Keratinocyte (primary cell): ENCODE results near the gene TNNT2. TPM values are rescaled to one million over a fixed set of nuclear protein-coding genes. Genes with fewer than 3 reads are reported as not detected.

ENCODE experiments used
- DNase-seq: peaks from one replicate; pipeline ENCODE4 v3.0.0-alpha.2; 2011; ENCODE audit warnings: low read depth, missing footprints, low spot score
- FAIRE-seq: peaks from 2 replicates; lab custom pipeline; 2011; peaks lifted over from hg19 to GRCh38; lab: Jason Lieb, UNC
- H2AFZ ChIP-seq: 2 replicates; pipeline ENCODE4 v1.6.0; 2012; ENCODE audit warnings: low read length, control low read depth, inconsistent platforms; ENCODE audit not compliant: control insufficient read depth
- H3K27ac ChIP-seq: 2 replicates; pipeline ENCODE4 v1.5.1; 2011; ENCODE audit warnings: low read length; ENCODE audit not compliant: control insufficient read depth, insufficient read depth
- H3K27me3 ChIP-seq: 3 replicates; pipeline ENCODE4 v1.6.0; 2011; ENCODE audit warnings: low read length; ENCODE audit not compliant: control insufficient read depth, insufficient read depth; ENCODE audit errors: extremely low read depth
- H3K36me3 ChIP-seq, 2 experiments: 2 replicates in 1 of 2; 3 replicates in 1 of 2; pipeline ENCODE4 v1.5.1; 2011; ENCODE audit warnings: low read length in 2 of 2, mild to moderate bottlenecking in 1 of 2; ENCODE audit not compliant: control insufficient read depth in 2 of 2, insufficient read depth in 2 of 2; ENCODE audit errors: extremely low read depth in 1 of 2
- H3K4me1 ChIP-seq: 3 replicates; pipeline ENCODE4 v1.5.1; 2011; ENCODE audit warnings: low read length; ENCODE audit not compliant: control insufficient read depth, insufficient read depth; ENCODE audit errors: extremely low read depth
- H3K4me2 ChIP-seq: 3 replicates; pipeline ENCODE4 v1.6.0; 2011; ENCODE audit warnings: low read depth, low read length; ENCODE audit not compliant: control insufficient read depth, insufficient read depth; ENCODE audit errors: extremely low read depth
- H3K4me3 ChIP-seq, 3 experiments: fragments of 200-600 bp in 1 of 3; sonication (generic) in 1 of 3; 2 replicates in 2 of 3; 3 replicates in 1 of 3; pipeline ENCODE4 v1.5.1; 2011 to 2016; ENCODE audit warnings: low read length in 3 of 3, mild to moderate bottlenecking in 3 of 3, control low read depth in 2 of 3, inconsistent platforms in 1 of 3, low read depth in 1 of 3, mixed read lengths in 1 of 3, mixed run types in 1 of 3, moderate library complexity in 1 of 3; ENCODE audit not compliant: control insufficient read depth in 2 of 3, insufficient read depth in 2 of 3; ENCODE audit errors: extremely low read depth in 1 of 3
- H3K79me2 ChIP-seq: 2 replicates; pipeline ENCODE4 v1.6.0; 2012; ENCODE audit warnings: low read length; ENCODE audit not compliant: control insufficient read depth, insufficient read depth
- H3K9ac ChIP-seq: 3 replicates; pipeline ENCODE4 v1.6.0; 2011; ENCODE audit warnings: low read length; ENCODE audit not compliant: control insufficient read depth, insufficient read depth; ENCODE audit errors: extremely low read depth
- H3K9me1 ChIP-seq: 3 replicates; pipeline ENCODE4 v1.6.0; 2011; ENCODE audit warnings: low read length; ENCODE audit not compliant: control insufficient read depth, insufficient read depth; ENCODE audit errors: extremely low read depth
- H3K9me3 ChIP-seq: 2 replicates; pipeline ENCODE4 v1.5.1; 2012; ENCODE audit warnings: low read depth, low read length; ENCODE audit not compliant: control insufficient read depth
- H4K20me1 ChIP-seq: 3 replicates; pipeline ENCODE4 v1.6.0; 2011; ENCODE audit warnings: low read length; ENCODE audit not compliant: control insufficient read depth, insufficient read depth; ENCODE audit errors: extremely low read depth
- CTCF ChIP-seq, 3 experiments: IDR thresholded peaks in 1 of 3; conservative IDR thresholded peaks in 1 of 3; optimal IDR thresholded peaks in 1 of 3; 2 replicates in 2 of 3; 3 replicates in 1 of 3; pipeline versions ENCODE3 to v1.5.1; 2011; ENCODE audit warnings: low read length in 3 of 3, mild to moderate bottlenecking in 3 of 3, moderate library complexity in 2 of 3, control low read depth in 1 of 3, inconsistent platforms in 1 of 3; ENCODE audit not compliant: insufficient read depth in 2 of 3; ENCODE audit errors: extremely low read depth in 1 of 3
- EZH2 ChIP-seq: IDR thresholded peaks from one replicate; pipeline ENCODE4 v1.6.1; 2012; ENCODE audit warnings: inconsistent platforms, mild to moderate bottlenecking, low read length, moderate library complexity
- dilution Hi-C: fragments of 300-500 bp; cut with MboI; formaldehyde crosslinking; loops from one replicate; pipeline ENCODE4 v1.7.0; 2020; ENCODE audit warnings: low sequenced_read_pairs; ENCODE audit not compliant: extremely low pct_ligation_motif_present
- polyA plus RNA-seq, 5 experiments: library from polyadenylated mRNA; depleted of rRNA in 3 of 5; stranded (reverse) in 3 of 5; stranded (forward) in 1 of 5; unstranded in 1 of 5; fragments of >200 nt; gene quantifications; 1 replicate in 1 of 5; 2 replicates in 3 of 5; 3 replicates in 1 of 5; pipeline versions ENCODE4 v1.2.1 to v1.2.3, GENCODE V29; 2011 to 2012; ENCODE audit warnings: missing spikeins in 2 of 5, low read depth in 1 of 5, low replicate concordance in 1 of 5

Gene TNNT2
- polyA plus RNA-seq, 1 donor (not counting 4 experiments of a cell fraction or from before 2014, with no cell fraction given): 1.4 TPM

GRCh38 chr1:201350361-201350725, 27.1 kb downstream of the TNNT2 start:
- H3K4me2 ChIP-seq: no peak overlapping the region
- H3K4me1 ChIP-seq: peaks cover 48% of the 10 kb centered on the region
- no peak overlapping the region for H2AFZ ChIP-seq
- no peak overlapping the region for H3K27ac ChIP-seq
- no peak overlapping the region for H3K4me3 ChIP-seq
- FAIRE-seq (no peak), DNase-seq (no peak)
- TF ChIP-seq CTCF (optimal IDR thresholded peaks at IDR 0.05 in 1 of 3, IDR thresholded peaks at IDR 0.05 in 1 of 3, conservative IDR thresholded peaks at IDR 0.05 in 1 of 3; ENCODE audit: extremely low read depth in 1 of 3, insufficient read depth in 2 of 3, low read length in 3 of 3) (no peak), EZH2 (no peak)
- dilution Hi-C loops: no loop called here
- H3K9me3 ChIP-seq: no peaks in the 10 kb centered on the region
- H4K20me1 ChIP-seq: no peaks in the 10 kb centered on the region
- no peak overlapping the region for H3K9ac ChIP-seq
- H3K9me1 ChIP-seq: no peaks in the 10 kb centered on the region
- H3K27me3 ChIP-seq: no peaks in the 10 kb centered on the region
- H3K79me2 ChIP-seq: no peaks in the 10 kb centered on the region
- H3K36me3 ChIP-seq: no peaks in the 10 kb centered on the region

- no peaks in the 10 kb centered on the region for H3K79me2 ChIP-seq
- DNase-seq (no peak), FAIRE-seq (no peak)
- no peak overlapping the region for H3K27ac ChIP-seq
- H3K9ac ChIP-seq: no peak overlapping the region
- H4K20me1 ChIP-seq: no peaks in the 10 kb centered on the region
- H3K36me3 ChIP-seq: no peaks in the 10 kb centered on the region
- no peaks in the 10 kb centered on the region for H3K27me3 ChIP-seq
- H3K4me1 ChIP-seq: peaks cover 47% of the 10 kb centered on the region
- H3K4me2 ChIP-seq: no peak overlapping the region
- H3K9me3 ChIP-seq: no peaks in the 10 kb centered on the region
- no peak overlapping the region for H3K4me3 ChIP-seq
- H2AFZ ChIP-seq: no peak overlapping the region
- dilution Hi-C loops: no loop called here
- H3K9me1 ChIP-seq: no peaks in the 10 kb centered on the region
- TF ChIP-seq EZH2: no peak
- TF ChIP-seq CTCF (optimal IDR thresholded peaks at IDR 0.05 in 1 of 3, IDR thresholded peaks at IDR 0.05 in 1 of 3, conservative IDR thresholded peaks at IDR 0.05 in 1 of 3; ENCODE audit: extremely low read depth in 1 of 3, insufficient read depth in 2 of 3, low read length in 3 of 3): no peak
Measured at GRCh38 chr1:201349092-201349491, 28.4 kb downstream of the TNNT2 start.
